ENCODE data around the gene TASP1. TPM values are rescaled to one million over a fixed set of nuclear protein-coding genes. Genes with fewer than 3 reads are reported as not detected.
"Not testable (repeated sequence)": the region's sequence is repeated elsewhere in the genome, so short reads cannot be mapped to it uniquely, and the experiment has no call there.

The TASP1 gene
- total and polyA plus RNA-seq, 2 donors (not counting 1 experiment from before 2014, with no cell fraction given): 6.4 to 23.9 TPM

- Histone ChIP-seq H4K20me1 (ENCODE audit: control insufficient read depth, insufficient read depth, low read length, poor library complexity, severe bottlenecking) (no peaks in the 10 kb centered on the region), H2AFZ (ENCODE audit: insufficient read depth, low read depth, low read length, poor library complexity, severe bottlenecking) (no peak overlapping the region), H3K4me3 (ENCODE audit: control extremely low read depth in 1 of 5, extremely low read depth in 1 of 5, insufficient read depth in 1 of 5, low read depth in 2 of 5, low read length in 4 of 5) (no peak overlapping the region), H3K4me2 (replicated peaks; ENCODE audit: low read depth, low read length, poor library complexity, severe bottlenecking) (no peak overlapping the region), H3K27ac (ENCODE audit: low read length in 2 of 2) (no peak overlapping the region), H3K4me1 (ENCODE audit: control insufficient read depth in 2 of 2, insufficient read depth in 2 of 2, low read length in 2 of 2) (no peaks in the 10 kb centered on the region), H3K36me3 (replicated peaks in 1 of 2; ENCODE audit: control extremely low read depth in 1 of 2, control insufficient read depth in 1 of 2, extremely low read depth in 1 of 2, insufficient read depth in 2 of 2, low read length in 1 of 2) (no peaks in the 10 kb centered on the region), H3K79me2 (ENCODE audit: control insufficient read depth, insufficient read depth, low read length) (no peaks in the 10 kb centered on the region), H3K9me3 (ENCODE audit: control extremely low read depth in 1 of 3, control insufficient read depth in 2 of 3, insufficient read depth in 1 of 3, low read length in 2 of 3) (peaks cover 0 to 1% (median 0%) of the 10 kb centered on the region in 3 donors), H3K9ac (ENCODE audit: low read length) (no peak overlapping the region), H3K27me3 (replicated peaks in 1 of 4; ENCODE audit: control extremely low read depth in 1 of 4, control insufficient read depth in 3 of 4, insufficient read depth in 4 of 4, low read length in 3 of 4) (no peaks in the 10 kb centered on the region)
- H3K27ac Mint-ChIP-seq: no peak overlapping the region
- no peaks in the 10 kb centered on the region for H3K9me3 Mint-ChIP-seq (ENCODE audit: insufficient read depth)
- ATAC-seq (ENCODE audit: low read depth): no peak
- intact Hi-C loops (cut with micrococcal nuclease): no loop called here
- TF ChIP-seq CTCF (IDR thresholded peaks at IDR 0.05) (no peak), EZH2 (IDR thresholded peaks at IDR 0.05; ENCODE audit: borderline replicate concordance, insufficient read depth, low read depth, low read length, poor library complexity, severe bottlenecking) (no peak)
- H3K27me3 Mint-ChIP-seq: no peaks in the 10 kb centered on the region
- ChIA-PET POLR2A (no interaction called here), CTCF (no interaction called here)
- H3K4me3 Mint-ChIP-seq: no peak overlapping the region
- H3K4me1 Mint-ChIP-seq: no peaks in the 10 kb centered on the region
- DNase-seq: no peak
Measured at GRCh38 chr20:13363473-13363872, 275.3 kb downstream of the TASP1 start.

GRCh38 chr20:13362165-13362564 lies 276.6 kb downstream of the TASP1 start:
- H2AFZ ChIP-seq (ENCODE audit: insufficient read depth, low read depth, low read length, poor library complexity, severe bottlenecking); H3K27me3 Mint-ChIP-seq; H3K4me1 ChIP-seq (ENCODE audit: control insufficient read depth in 2 of 2, insufficient read depth in 2 of 2, low read length in 2 of 2); H3K79me2 ChIP-seq (ENCODE audit: control insufficient read depth, insufficient read depth, low read length); H3K9me3 ChIP-seq (ENCODE audit: control extremely low read depth in 1 of 3, control insufficient read depth in 2 of 3, insufficient read depth in 1 of 3, low read length in 2 of 3); H3K27me3 ChIP-seq (replicated peaks in 1 of 4; ENCODE audit: control extremely low read depth in 1 of 4, control insufficient read depth in 3 of 4, insufficient read depth in 4 of 4, low read length in 3 of 4); H3K27ac ChIP-seq (ENCODE audit: low read length in 2 of 2); H3K36me3 ChIP-seq (replicated peaks in 1 of 2; ENCODE audit: control extremely low read depth in 1 of 2, control insufficient read depth in 1 of 2, extremely low read depth in 1 of 2, insufficient read depth in 2 of 2, low read length in 1 of 2); H3K9me3 Mint-ChIP-seq (ENCODE audit: insufficient read depth); H3K4me2 ChIP-seq (replicated peaks; ENCODE audit: low read depth, low read length, poor library complexity, severe bottlenecking); H3K4me3 ChIP-seq (ENCODE audit: control extremely low read depth in 1 of 5, extremely low read depth in 1 of 5, insufficient read depth in 1 of 5, low read depth in 2 of 5, low read length in 4 of 5); ATAC-seq (ENCODE audit: low read depth); H3K4me3 Mint-ChIP-seq; POLR2A ChIA-PET; H3K4me1 Mint-ChIP-seq; DNase-seq; H4K20me1 ChIP-seq (ENCODE audit: control insufficient read depth, insufficient read depth, low read length, poor library complexity, severe bottlenecking); H3K9ac ChIP-seq (ENCODE audit: low read length); intact Hi-C loops (cut with micrococcal nuclease); CTCF ChIA-PET; H3K27ac Mint-ChIP-seq: not testable (repeated sequence)
- 85% methylated on average over 2 of the region's 5 CpGs for WGBS (ENCODE audit: insufficient coverage)

GRCh38 chr20:13358936-13359335 lies 279.8 kb downstream of the TASP1 start:
- H3K27me3 ChIP-seq (replicated peaks in 1 of 4; ENCODE audit: control extremely low read depth in 1 of 4, control insufficient read depth in 3 of 4, insufficient read depth in 4 of 4, low read length in 3 of 4): not testable (repeated sequence)

More at GRCh38 chr20:13358936-13359335, 279.8 kb downstream of the TASP1 start:
- POLR2A ChIA-PET; CTCF ChIA-PET; H3K4me3 Mint-ChIP-seq; H3K4me1 Mint-ChIP-seq; H3K36me3 ChIP-seq (replicated peaks in 1 of 2; ENCODE audit: control extremely low read depth in 1 of 2, control insufficient read depth in 1 of 2, extremely low read depth in 1 of 2, insufficient read depth in 2 of 2, low read length in 1 of 2); H3K9ac ChIP-seq (ENCODE audit: low read length); intact Hi-C loops (cut with micrococcal nuclease); ATAC-seq (ENCODE audit: low read depth); H3K9me3 Mint-ChIP-seq (ENCODE audit: insufficient read depth); H3K27ac Mint-ChIP-seq; H4K20me1 ChIP-seq (ENCODE audit: control insufficient read depth, insufficient read depth, low read length, poor library complexity, severe bottlenecking); H3K4me1 ChIP-seq (ENCODE audit: control insufficient read depth in 2 of 2, insufficient read depth in 2 of 2, low read length in 2 of 2); H3K9me3 ChIP-seq (ENCODE audit: control extremely low read depth in 1 of 3, control insufficient read depth in 2 of 3, insufficient read depth in 1 of 3, low read length in 2 of 3); H3K4me2 ChIP-seq (replicated peaks; ENCODE audit: low read depth, low read length, poor library complexity, severe bottlenecking); H2AFZ ChIP-seq (ENCODE audit: insufficient read depth, low read depth, low read length, poor library complexity, severe bottlenecking); H3K79me2 ChIP-seq (ENCODE audit: control insufficient read depth, insufficient read depth, low read length); DNase-seq; H3K27me3 Mint-ChIP-seq; H3K27ac ChIP-seq (ENCODE audit: low read length in 2 of 2); H3K4me3 ChIP-seq (ENCODE audit: control extremely low read depth in 1 of 5, extremely low read depth in 1 of 5, insufficient read depth in 1 of 5, low read depth in 2 of 5, low read length in 4 of 5): not testable (repeated sequence)
- WGBS (ENCODE audit: insufficient coverage): 91% methylated on average over 6 of the region's 12 CpGs

Measured in B cell (primary cell).